Measurements from ENCODE around the gene SNX25. TPM values are rescaled to one million over a fixed set of nuclear protein-coding genes. Genes with fewer than 3 reads are reported as not detected.

Gene SNX25
- total and polyA plus RNA-seq, 10 donors: 9.6 to 49.6 (median 35.2) TPM

DNA sequence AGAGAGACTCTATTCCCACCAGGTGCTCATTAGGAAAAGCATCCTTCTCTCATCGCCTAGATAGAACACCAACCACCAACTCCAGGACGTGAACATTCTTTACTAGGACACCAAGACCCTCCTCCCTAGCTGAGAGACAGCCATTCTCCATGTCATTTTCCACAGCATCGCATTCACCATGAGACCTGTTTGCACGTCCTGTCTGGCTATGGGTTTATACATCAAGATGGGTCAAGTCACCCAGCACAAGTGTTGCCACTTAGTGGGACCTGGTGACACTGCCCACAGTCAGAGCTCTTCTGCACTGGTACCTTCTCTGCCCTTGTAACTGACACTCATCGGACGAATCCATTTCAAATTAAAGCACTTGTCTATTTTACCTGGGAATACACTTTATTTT is 168.9 kb downstream of the SNX25 start:
- TF ChIP-seq POLR2A (IDR thresholded peaks at IDR 0.05): no peak
- TF ChIP-seq, protein P1, sequence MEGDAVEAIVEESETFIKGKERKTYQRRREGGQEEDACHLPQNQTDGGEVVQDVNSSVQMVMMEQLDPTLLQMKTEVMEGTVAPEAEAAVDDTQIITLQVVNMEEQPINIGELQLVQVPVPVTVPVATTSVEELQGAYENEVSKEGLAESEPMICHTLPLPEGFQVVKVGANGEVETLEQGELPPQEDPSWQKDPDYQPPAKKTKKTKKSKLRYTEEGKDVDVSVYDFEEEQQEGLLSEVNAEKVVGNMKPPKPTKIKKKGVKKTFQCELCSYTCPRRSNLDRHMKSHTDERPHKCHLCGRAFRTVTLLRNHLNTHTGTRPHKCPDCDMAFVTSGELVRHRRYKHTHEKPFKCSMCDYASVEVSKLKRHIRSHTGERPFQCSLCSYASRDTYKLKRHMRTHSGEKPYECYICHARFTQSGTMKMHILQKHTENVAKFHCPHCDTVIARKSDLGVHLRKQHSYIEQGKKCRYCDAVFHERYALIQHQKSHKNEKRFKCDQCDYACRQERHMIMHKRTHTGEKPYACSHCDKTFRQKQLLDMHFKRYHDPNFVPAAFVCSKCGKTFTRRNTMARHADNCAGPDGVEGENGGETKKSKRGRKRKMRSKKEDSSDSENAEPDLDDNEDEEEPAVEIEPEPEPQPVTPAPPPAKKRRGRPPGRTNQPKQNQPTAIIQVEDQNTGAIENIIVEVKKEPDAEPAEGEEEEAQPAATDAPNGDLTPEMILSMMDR (IDR thresholded peaks at IDR 0.05 in 8 of 11, conservative IDR thresholded peaks at IDR 0.05 in 3 of 11): no peak
- TF ChIP-seq POLR2AphosphoS5 (IDR thresholded peaks at IDR 0.05): no peak
- Histone ChIP-seq H3K36me3 (peaks cover 0 to 2% (median 0%) of the 10 kb centered on the region in 6 donors), H3K27me3 (replicated peaks in 1 of 7) (no peaks in the 10 kb centered on the region), H3K4me3 (no peak overlapping the region), H3K27ac (no peak overlapping the region), H3K9me3 (peaks cover 0 to 12% (median 9%) of the 10 kb centered on the region in 8 donors), H3K4me1 (no peaks in the 10 kb centered on the region)
- 85 to 98% (median 91%) methylated on average over 6 of the region's 6 CpGs for WGBS, 5 donors
- intact Hi-C loops (cut with DNase I; ENCODE audit: low total_unique reads): no loop called here
- no peak for DNase-seq

DNA sequence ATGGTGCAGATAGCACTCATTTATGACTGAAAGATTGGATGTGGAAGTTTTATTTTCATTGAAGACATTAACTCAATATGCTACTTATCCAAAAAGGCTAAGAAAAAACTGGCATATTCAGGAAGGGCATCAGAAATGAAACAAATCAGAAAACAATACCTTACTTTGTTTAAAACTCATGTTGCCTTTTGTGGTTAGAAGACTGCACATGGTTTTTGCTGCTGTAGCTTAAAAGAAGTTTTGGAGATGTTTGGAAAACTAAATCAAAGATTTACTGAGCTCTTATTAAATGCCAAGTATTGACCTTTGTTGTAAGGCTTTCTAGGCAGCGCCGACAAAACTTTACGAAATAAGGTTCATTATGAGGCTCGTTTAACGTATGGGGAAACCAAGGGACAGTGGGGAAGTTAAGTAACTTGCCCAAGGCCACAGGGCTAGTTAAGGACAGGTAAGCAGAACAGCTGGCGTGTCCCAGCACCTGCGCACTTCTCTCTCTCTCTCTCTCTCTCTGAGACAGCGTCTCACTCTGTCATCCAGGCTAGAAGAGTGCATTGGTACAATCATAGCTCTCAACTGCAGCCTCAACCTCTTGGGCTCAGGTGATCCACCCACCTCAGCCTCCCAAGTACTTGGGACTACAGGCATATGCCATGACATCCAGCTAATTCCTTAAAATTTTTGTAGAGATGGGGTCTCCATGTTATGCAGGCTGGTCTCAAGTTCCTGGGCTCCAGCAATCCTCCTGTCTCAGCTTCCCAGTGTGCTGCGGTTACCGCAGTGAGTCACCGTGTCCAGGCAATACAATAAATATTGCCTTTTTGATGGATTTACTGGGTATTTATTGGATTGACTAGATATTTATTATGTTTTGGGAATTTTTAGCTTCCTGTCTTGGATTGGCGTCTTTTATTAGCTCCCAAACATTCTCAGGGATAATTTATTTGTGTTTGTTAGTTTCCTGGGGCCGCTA is 170.2 kb downstream of the SNX25 start:
- 92 to 96% (median 95%) methylated on average over 13 of the region's 13 CpGs for WGBS, 5 donors
- intact Hi-C loops (cut with DNase I; ENCODE audit: low total_unique reads): no loop called here
- peaks cover 0 to 3% (median 0%) of the 10 kb centered on the region in 7 donors for H3K27me3 ChIP-seq (replicated peaks in 1 of 7)
- no peaks in the 10 kb centered on the region for H3K36me3 ChIP-seq
- DNase-seq: no peak
- peaks cover 0 to 12% (median 9%) of the 10 kb centered on the region in 8 donors for H3K9me3 ChIP-seq
- H3K27ac ChIP-seq: no peak overlapping the region
- no peak overlapping the region for H3K4me3 ChIP-seq
- no peaks in the 10 kb centered on the region for H3K4me1 ChIP-seq
- TF ChIP-seq POLR2A (IDR thresholded peaks at IDR 0.05): no peak
- TF ChIP-seq POLR2AphosphoS5 (IDR thresholded peaks at IDR 0.05): no peak
- TF ChIP-seq, protein P1 (IDR thresholded peaks at IDR 0.05 in 8 of 11, conservative IDR thresholded peaks at IDR 0.05 in 3 of 11): no peak

DNA sequence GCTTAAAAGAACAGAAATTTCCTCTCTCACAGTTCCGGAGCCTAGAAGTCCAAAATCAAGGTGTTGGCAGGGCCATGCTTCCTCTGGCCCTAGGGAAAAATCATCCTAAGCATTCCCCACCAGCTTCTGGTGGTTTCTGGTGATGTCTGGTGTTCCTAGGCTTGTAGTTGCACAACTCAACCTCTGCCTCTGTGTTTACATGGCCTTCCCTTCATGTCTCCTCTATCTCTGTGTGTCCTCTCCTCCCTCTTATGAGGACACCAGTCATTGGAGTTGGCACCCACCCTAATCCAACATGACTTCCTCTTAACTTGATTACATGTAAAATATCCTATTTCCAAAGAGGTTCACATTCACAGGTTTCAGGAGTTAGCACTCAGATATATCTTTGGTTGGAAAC is 170.9 kb downstream of the SNX25 start:
- TF ChIP-seq, protein P1 (IDR thresholded peaks at IDR 0.05 in 8 of 11, conservative IDR thresholded peaks at IDR 0.05 in 3 of 11): no peak
- no peak for TF ChIP-seq POLR2A (IDR thresholded peaks at IDR 0.05)
- TF ChIP-seq POLR2AphosphoS5 (IDR thresholded peaks at IDR 0.05): no peak
- H3K4me3 ChIP-seq: no peak overlapping the region
- peaks cover 0 to 4% (median 0%) of the 10 kb centered on the region in 7 donors for H3K27me3 ChIP-seq (replicated peaks in 1 of 7)
- H3K9me3 ChIP-seq: peaks cover 0 to 12% (median 9%) of the 10 kb centered on the region in 8 donors
- intact Hi-C loops (cut with DNase I; ENCODE audit: low total_unique reads): no loop called here
- DNase-seq: no peak
- H3K4me1 ChIP-seq: peaks cover 0 to 4% (median 0%) of the 10 kb centered on the region in 6 donors
- no peaks in the 10 kb centered on the region for H3K36me3 ChIP-seq
- H3K27ac ChIP-seq: no peak overlapping the region
- WGBS, 5 donors: 89 to 97% (median 95%) methylated on average over 1 of the region's 1 CpG
